Measurements from ENCODE around the gene ZRSR2. TPM values are rescaled to one million over a fixed set of nuclear protein-coding genes. Genes with fewer than 3 reads are reported as not detected.

The ZRSR2 gene
- total and polyA plus RNA-seq, 10 of the 15 experiments (the other 5 are each of a cell fraction or from before 2014, with no cell fraction given), result 8.8 to 34.1 (median 15.6) TPM

GRCh38 chrX:15797707-15798106 is 7.4 kb downstream of the ZRSR2 start:
- Histone ChIP-seq H4K20me1 (ENCODE audit: control insufficient read depth, insufficient read depth) (no peaks in the 10 kb centered on the region), H2AFZ (ENCODE audit: control insufficient read depth, low read depth, low read length) (no peak overlapping the region), H3K4me3 (no peak overlapping the region), H3K36me3 (ENCODE audit: control insufficient read depth in 2 of 2, insufficient read depth in 2 of 2, low read length in 1 of 2) (peaks cover 0 to 25% of the 10 kb centered on the region in 2 experiments; a peak in 2 of 4 replicates), H3K9ac (ENCODE audit: control insufficient read depth, insufficient read depth, low read length) (no peak overlapping the region), H3K9me3 (replicated peaks; ENCODE audit: control insufficient read depth, insufficient read depth, low read length) (no peaks in the 10 kb centered on the region), H3K4me1 (ENCODE audit: control insufficient read depth, insufficient read depth, low read length) (no peaks in the 10 kb centered on the region), H3K27me3 (replicated peaks in 1 of 2; ENCODE audit: control insufficient read depth in 2 of 2, insufficient read depth in 2 of 2, low read length in 1 of 2) (no peaks in the 10 kb centered on the region), H3K27ac (ENCODE audit: control insufficient read depth, insufficient read depth) (no peak overlapping the region), H3K4me2 (ENCODE audit: control insufficient read depth, insufficient read depth) (no peak overlapping the region), H3K79me2 (ENCODE audit: control insufficient read depth, insufficient read depth, low read length) (peaks cover 19% of the 10 kb centered on the region)
- 100% methylated on average over 4 of the region's 4 CpGs for WGBS (ENCODE audit: insufficient coverage, insufficient replicate concordance, low lambda C conversion rate, missing lambda C conversion rate)
- RAD21 ChIA-PET (ENCODE audit: unreplicated experiment), result no interaction called here
- CTCF ChIA-PET, result no interaction called here
- no TSS peak for BruUV-seq (replicated peaks)
- no peak for DNase-seq (ENCODE audit: low read depth, low spot score)
- SMC1A ChIA-PET (ENCODE audit: uncharacterized antibody, unreplicated experiment), result interaction anchor here (1.2 kb wide), 1 partner anchor 15 kb away, joined by 3 read pairs; no protein-coding TSS in a partner anchor
- in situ Hi-C loops (cut with MboI), result no loop called here
- POLR2A ChIA-PET, result no interaction called here
- intact Hi-C loops (cut with micrococcal nuclease; ENCODE audit: unreplicated experiment), result no loop called here
- peak; percentile 49 for ATAC-seq
- FAIRE-seq, result no peak
- TF ChIP-seq SUZ12 (IDR thresholded peaks at IDR 0.05; ENCODE audit: unreplicated experiment), result no peak
- TF ChIP-seq RBBP5 (conservative IDR thresholded peaks at IDR 0.05), result no peak
- TF ChIP-seq USF2 (IDR thresholded peaks at IDR 0.05; ENCODE audit: borderline replicate concordance, low read depth, low read length), result no peak
- no peak for TF ChIP-seq MAX (IDR thresholded peaks at IDR 0.05; ENCODE audit: low read depth, low read length)
- TF ChIP-seq KDM1A (IDR thresholded peaks at IDR 0.05; ENCODE audit: borderline replicate concordance), result no peak
- TF ChIP-seq MTA2 (IDR thresholded peaks at IDR 0.05; ENCODE audit: low read depth), result no peak
- no peak for TF ChIP-seq NFXL1 (IDR thresholded peaks at IDR 0.05; ENCODE audit: borderline replicate concordance)
- no peak for TF ChIP-seq ZNF24 (IDR thresholded peaks at IDR 0.05)
- no peak for TF ChIP-seq ZNF592 (IDR thresholded peaks at IDR 0.05)
- no peak for TF ChIP-seq CHD4 (IDR thresholded peaks at IDR 0.05)
- TF ChIP-seq, protein P1, sequence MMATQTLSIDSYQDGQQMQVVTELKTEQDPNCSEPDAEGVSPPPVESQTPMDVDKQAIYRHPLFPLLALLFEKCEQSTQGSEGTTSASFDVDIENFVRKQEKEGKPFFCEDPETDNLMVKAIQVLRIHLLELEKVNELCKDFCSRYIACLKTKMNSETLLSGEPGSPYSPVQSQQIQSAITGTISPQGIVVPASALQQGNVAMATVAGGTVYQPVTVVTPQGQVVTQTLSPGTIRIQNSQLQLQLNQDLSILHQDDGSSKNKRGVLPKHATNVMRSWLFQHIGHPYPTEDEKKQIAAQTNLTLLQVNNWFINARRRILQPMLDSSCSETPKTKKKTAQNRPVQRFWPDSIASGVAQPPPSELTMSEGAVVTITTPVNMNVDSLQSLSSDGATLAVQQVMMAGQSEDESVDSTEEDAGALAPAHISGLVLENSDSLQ (IDR thresholded peaks at IDR 0.05), result no peak
- TF ChIP-seq TAF1 (IDR thresholded peaks at IDR 0.05; ENCODE audit: borderline replicate concordance, low read depth, low read length), result no peak
- TF ChIP-seq EED (IDR thresholded peaks at IDR 0.05; ENCODE audit: low read depth), result no peak
- TF ChIP-seq, protein P2, sequence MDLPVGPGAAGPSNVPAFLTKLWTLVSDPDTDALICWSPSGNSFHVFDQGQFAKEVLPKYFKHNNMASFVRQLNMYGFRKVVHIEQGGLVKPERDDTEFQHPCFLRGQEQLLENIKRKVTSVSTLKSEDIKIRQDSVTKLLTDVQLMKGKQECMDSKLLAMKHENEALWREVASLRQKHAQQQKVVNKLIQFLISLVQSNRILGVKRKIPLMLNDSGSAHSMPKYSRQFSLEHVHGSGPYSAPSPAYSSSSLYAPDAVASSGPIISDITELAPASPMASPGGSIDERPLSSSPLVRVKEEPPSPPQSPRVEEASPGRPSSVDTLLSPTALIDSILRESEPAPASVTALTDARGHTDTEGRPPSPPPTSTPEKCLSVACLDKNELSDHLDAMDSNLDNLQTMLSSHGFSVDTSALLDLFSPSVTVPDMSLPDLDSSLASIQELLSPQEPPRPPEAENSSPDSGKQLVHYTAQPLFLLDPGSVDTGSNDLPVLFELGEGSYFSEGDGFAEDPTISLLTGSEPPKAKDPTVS (IDR thresholded peaks at IDR 0.05; ENCODE audit: low read depth, low read length), result no peak
- no peak for TF ChIP-seq JUND (IDR thresholded peaks at IDR 0.05; ENCODE audit: low read depth, low read length)
- no peak for TF ChIP-seq SUPT20H (IDR thresholded peaks at IDR 0.05; ENCODE audit: borderline replicate concordance, control insufficient read depth, low read depth, low read length)
- TF ChIP-seq NR2C2 (IDR thresholded peaks at IDR 0.05; ENCODE audit: borderline replicate concordance, control insufficient read depth, insufficient read length, low read depth), result no peak
